Duodenal mucosa (tissue), 2 donors: ENCODE results near the gene UBA7.

Experiments used
- H3K27ac ChIP-seq: one replicate; pipeline ENCODE4 v1.7.0; 2013; ENCODE audit warnings: low read depth, low read length
- H3K27me3 ChIP-seq, 2 donors: one replicate each; pipeline ENCODE4 v1.7.0; 2013; ENCODE audit warnings: low read length in 2 of 2, control low read depth in 1 of 2; ENCODE audit not compliant: insufficient read depth in 2 of 2, control insufficient read depth in 1 of 2
- H3K36me3 ChIP-seq, 2 donors: one replicate each; pipeline ENCODE4 v1.7.0; 2013; ENCODE audit warnings: low read length in 2 of 2, control low read depth in 1 of 2; ENCODE audit not compliant: insufficient read depth in 2 of 2, control insufficient read depth in 1 of 2
- H3K4me1 ChIP-seq, 2 donors: one replicate each; pipeline ENCODE4 v1.7.0; 2013; ENCODE audit warnings: low read length in 2 of 2, control low read depth in 1 of 2; ENCODE audit not compliant: insufficient read depth in 2 of 2, control insufficient read depth in 1 of 2
- H3K4me3 ChIP-seq, 2 donors: one replicate each; pipeline ENCODE4 v1.7.0; 2013; ENCODE audit warnings: low read length in 2 of 2, low read depth in 1 of 2
- H3K9ac ChIP-seq, 2 donors: one replicate each; pipeline ENCODE4 v1.7.0; 2013; ENCODE audit warnings: low read length in 2 of 2, low read depth in 1 of 2
- H3K9me3 ChIP-seq, 2 donors: one replicate each; pipeline ENCODE4 v1.7.0; 2013; ENCODE audit warnings: low read length in 2 of 2, control low read depth in 1 of 2; ENCODE audit not compliant: control insufficient read depth in 1 of 2

UBA7 gene

DNA sequence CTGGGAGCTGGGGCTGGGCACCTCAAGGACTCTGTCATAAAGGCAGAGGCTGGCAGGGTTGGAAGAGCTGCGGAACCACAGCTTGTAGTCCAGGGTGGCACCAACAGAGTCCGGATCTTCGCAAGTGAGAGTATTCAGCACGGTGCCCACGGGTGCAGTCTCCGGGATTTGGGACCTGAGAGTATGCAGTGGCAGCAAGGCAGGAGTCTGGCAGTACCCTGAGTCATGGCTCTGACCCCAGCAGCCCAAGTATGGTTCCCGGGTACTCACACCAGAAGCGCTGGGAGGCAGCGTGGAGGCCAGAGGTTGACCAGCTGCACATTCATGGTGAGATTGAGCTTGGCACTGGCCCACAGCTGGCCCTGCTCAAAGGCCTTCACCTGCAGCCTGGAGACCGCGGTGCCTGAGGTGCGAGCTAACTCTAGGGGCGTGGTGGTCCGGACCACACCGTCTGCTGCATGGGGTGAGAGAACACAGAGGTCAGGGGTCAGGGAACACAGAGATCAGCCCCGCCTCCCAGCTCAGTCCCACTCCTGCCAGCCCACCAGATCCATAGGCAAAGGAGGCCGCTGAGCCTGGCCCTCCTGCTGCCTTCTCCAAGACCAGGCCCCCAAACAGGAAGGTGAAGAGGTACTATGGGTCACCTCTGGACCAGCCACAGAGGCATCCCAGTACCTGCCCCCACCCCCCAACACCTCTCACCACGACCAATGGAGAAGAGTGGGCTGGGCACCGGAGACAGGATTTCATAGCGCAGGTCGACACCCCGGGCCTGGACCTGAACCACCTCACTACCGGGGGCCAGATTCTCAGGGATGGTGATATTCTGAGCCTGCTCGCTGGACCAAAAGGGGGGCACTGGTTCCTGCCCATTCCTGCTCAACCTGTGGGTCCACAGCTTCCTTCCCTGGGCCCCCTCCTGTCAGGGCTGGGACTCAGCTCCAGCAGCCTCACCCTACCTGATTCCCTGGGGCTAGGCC is 18.5 kb downstream of the UBA7 start:
- no peaks in the 10 kb centered on the region for H3K9me3 ChIP-seq

DNA sequence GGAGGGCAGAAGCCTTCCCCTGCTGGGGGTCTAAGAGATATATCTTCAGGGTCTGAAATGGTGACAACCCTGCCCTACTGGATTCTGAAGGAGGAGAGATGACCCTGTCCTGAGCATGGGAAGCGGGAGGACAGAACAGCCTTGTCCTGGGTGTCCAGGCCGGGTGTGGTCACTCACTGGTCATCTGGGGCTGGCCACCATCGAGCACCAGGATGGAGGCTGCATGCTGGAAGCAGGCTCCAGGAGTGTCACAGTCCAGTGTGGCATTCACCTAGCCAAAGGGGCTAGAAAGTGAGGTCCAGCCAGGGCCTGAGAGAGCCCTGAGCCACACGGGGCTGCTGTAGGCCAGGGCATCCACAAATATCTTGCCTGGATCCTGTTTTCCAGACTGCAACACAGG is 19.3 kb downstream of the UBA7 start:
- H3K27ac ChIP-seq, result no peak overlapping the region
- H3K27me3 ChIP-seq, result no peaks in the 10 kb centered on the region
- H3K9ac ChIP-seq, result no peak overlapping the region
- H3K4me3 ChIP-seq, result no peak overlapping the region
- H3K4me1 ChIP-seq, result no peaks in the 10 kb centered on the region
- H3K36me3 ChIP-seq, result no peaks in the 10 kb centered on the region
- no peaks in the 10 kb centered on the region for H3K9me3 ChIP-seq

More for the DNA sequence above, 18.5 kb downstream of the UBA7 start:
- Histone ChIP-seq H3K9ac (no peak overlapping the region), H3K36me3 (no peaks in the 10 kb centered on the region), H3K4me1 (no peaks in the 10 kb centered on the region), H3K27me3 (no peaks in the 10 kb centered on the region), H3K27ac (no peak overlapping the region), H3K4me3 (no peak overlapping the region)

DNA sequence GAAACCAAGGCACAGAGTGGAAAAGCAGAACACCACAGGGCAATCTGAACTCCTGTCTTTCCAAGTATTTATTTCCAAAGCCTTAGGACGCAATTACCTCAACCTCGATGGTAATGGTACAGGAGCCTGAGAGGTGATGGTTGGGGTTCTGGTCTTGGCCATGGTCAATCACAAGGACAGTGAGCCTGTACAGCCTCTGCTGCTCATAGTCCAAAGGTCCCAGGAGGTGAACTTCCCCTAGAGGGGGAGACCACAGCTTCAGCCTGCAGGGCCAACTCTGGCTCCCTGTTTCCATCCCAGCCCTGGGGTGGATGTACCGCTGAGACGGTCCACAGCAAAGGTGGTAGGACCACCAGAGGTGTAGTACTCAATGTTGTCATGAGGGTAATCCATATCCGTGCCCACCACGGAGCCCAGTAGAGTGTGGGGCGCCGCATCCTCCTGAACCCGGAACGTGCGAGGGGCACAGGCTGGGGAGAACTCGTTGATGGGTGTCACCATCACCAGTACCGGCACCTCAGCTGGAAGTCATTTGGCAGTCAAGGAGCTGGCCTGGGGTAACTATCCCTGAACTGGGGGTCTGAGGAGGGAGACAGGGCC is 20.2 kb downstream of the UBA7 start:
- H3K9ac ChIP-seq, result no peak overlapping the region
- H3K27ac ChIP-seq, result no peak overlapping the region
- no peaks in the 10 kb centered on the region for H3K36me3 ChIP-seq
- no peaks in the 10 kb centered on the region for H3K4me1 ChIP-seq
- H3K4me3 ChIP-seq, result no peak overlapping the region
- H3K9me3 ChIP-seq, result no peaks in the 10 kb centered on the region
- no peaks in the 10 kb centered on the region for H3K27me3 ChIP-seq

DNA sequence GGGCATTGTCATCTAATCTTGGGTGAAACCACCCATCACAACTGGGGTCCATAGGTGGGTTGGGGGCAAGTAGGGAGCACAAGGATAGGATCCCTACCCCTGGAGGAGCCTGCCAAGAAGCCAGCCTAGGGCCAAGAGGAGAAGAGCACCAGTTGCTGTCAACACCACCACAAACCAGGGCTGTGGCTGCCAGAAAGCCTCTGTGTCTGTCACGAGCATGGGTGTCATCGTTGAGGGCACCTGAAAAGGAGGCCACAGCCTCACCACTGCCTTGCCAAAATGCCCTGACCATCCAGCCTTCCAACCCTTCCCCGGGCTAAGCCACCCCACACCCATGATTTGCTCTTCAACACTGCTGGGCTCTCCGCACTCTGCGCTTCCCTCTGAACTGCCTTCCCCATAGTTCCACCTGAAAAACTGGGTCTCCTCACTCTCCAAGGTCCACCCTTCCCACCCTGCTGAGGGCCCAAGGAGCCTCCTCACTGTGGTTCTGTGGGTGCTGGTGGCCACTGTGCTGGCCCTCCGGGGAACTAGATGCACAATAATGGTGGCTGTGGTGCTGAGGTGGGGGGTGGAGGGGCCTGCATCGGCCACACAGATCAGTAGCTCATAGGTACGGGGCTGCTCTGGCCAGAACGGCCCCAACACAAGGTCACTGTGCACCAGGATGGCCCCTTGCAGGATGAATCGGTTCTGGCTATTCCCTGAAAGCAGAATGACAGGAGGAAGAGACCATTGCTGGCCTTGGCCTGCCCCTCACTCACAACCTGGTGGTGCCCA is 21.2 kb downstream of the UBA7 start:
- no peak overlapping the region for H3K9ac ChIP-seq
- H3K36me3 ChIP-seq, result no peaks in the 10 kb centered on the region
- H3K27ac ChIP-seq, result no peak overlapping the region
- H3K4me1 ChIP-seq, result no peaks in the 10 kb centered on the region
- H3K9me3 ChIP-seq, result no peaks in the 10 kb centered on the region
- H3K4me3 ChIP-seq, result no peak overlapping the region
- no peaks in the 10 kb centered on the region for H3K27me3 ChIP-seq

DNA sequence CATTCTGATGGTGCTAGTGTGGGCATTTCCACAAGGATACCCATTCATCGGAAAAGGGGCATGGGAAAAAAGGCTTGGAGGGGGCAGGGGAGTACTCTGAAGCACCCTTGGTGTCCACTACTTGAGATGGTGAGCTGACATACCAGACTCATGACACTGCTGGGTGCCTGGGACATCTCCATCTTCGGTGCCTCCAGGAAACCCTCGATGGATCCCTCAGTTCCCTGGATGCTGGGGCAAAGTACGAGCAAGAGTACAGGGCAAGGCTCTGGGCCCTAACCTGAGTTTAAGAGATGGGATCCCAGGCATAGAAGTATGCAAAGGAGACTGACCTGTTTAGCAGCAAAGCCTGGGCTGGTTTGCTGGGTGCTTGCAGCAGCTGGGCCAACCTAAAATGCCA is 22.2 kb downstream of the UBA7 start:
- Histone ChIP-seq H3K4me3 (no peak overlapping the region), H3K4me1 (peaks cover 7 to 9% of the 10 kb centered on the region in 2 donors), H3K9ac (no peak overlapping the region), H3K27ac (no peak overlapping the region), H3K27me3 (no peaks in the 10 kb centered on the region), H3K36me3 (no peaks in the 10 kb centered on the region), H3K9me3 (no peaks in the 10 kb centered on the region)

DNA sequence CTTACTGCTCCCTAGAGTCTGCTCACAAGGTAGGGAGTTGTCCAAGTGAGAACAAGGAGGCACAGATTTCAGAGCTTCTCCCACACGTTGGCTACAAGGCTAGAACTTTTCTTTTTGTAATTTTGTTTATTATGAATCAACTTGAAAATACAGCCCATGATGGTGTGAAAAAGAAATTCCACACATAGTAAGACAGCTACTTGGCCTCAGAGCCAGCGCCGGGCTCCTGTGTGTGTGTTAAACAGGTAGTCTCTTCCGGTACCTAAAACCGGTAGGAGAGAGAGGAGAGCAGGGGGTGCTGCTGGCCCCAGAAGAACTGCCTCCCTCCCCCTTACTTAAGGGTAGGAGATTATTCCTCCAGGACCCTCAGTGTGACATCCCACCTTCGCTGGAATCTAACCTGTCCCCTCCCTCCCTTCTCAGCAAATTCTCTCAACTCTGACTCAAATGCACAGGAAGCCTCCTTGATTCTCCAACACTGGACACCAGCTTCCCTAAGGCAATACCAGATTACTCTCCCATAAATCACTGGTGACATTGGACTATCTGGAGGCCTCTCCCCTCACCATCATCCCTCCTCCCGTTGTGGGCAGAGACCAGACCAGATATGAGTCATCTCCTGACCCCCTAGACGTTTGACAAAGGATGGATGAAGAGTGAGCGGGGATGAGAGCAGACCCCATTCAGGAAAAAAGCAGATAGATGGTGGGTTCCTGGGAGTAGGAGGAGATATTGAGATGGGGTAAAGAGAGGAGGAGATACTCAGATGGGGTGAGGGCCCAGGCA is 22.9 kb downstream of the UBA7 start:
- H3K9ac ChIP-seq, result no peak overlapping the region
- H3K4me1 ChIP-seq, result peaks cover 7 to 9% of the 10 kb centered on the region in 2 donors
- H3K27me3 ChIP-seq, result no peaks in the 10 kb centered on the region
- H3K36me3 ChIP-seq, result no peaks in the 10 kb centered on the region
- H3K27ac ChIP-seq, result no peak overlapping the region
- H3K4me3 ChIP-seq, result no peak overlapping the region
- H3K9me3 ChIP-seq, result no peaks in the 10 kb centered on the region

- no peak overlapping the region for H3K4me3 ChIP-seq
- no peaks in the 10 kb centered on the region for H3K27me3 ChIP-seq
- peaks cover 7 to 16% of the 10 kb centered on the region in 2 donors for H3K4me1 ChIP-seq
- H3K27ac ChIP-seq, result no peak overlapping the region
- H3K36me3 ChIP-seq, result no peaks in the 10 kb centered on the region
- H3K9me3 ChIP-seq, result no peaks in the 10 kb centered on the region
- H3K9ac ChIP-seq, result no peak overlapping the region
These were observed 25.7 kb downstream of the UBA7 start for GRCh38 chr3:49788056-49788455.

- Histone ChIP-seq H3K4me3 (no peak overlapping the region), H3K9me3 (no peaks in the 10 kb centered on the region), H3K27me3 (no peaks in the 10 kb centered on the region), H3K4me1 (peaks cover 7 to 16% of the 10 kb centered on the region in 2 donors), H3K36me3 (no peaks in the 10 kb centered on the region), H3K9ac (no peak overlapping the region), H3K27ac (no peak overlapping the region)
These were observed 26.2 kb downstream of the UBA7 start for GRCh38 chr3:49787536-49787935.

- peaks cover 7 to 16% of the 10 kb centered on the region in 2 donors for H3K4me1 ChIP-seq
- H3K36me3 ChIP-seq, result no peaks in the 10 kb centered on the region
- no peaks in the 10 kb centered on the region for H3K27me3 ChIP-seq
- peak overlapping the region; percentile 76 to 97 for H3K4me3 ChIP-seq
- H3K9ac ChIP-seq, result peak overlapping the region; percentile 79 to 83
- no peak overlapping the region for H3K27ac ChIP-seq
- H3K9me3 ChIP-seq, result no peaks in the 10 kb centered on the region
These were observed 26.6 kb downstream of the UBA7 start for GRCh38 chr3:49787182-49787464.
